PC-9 (cell line): ENCODE results near the gene CABLES2.

ENCODE experiments used
- EZH2 ChIP-seq: fragments of 200-600 bp; sonication (generic); IDR thresholded peaks from 2 replicates; pipeline ENCODE4 v1.8.0; 2017; ENCODE audit warnings: antibody characterized with exemption, low read depth
- TF ChIP-seq, protein P1 (sequence below): fragments of 200-600 bp; sonication (generic); conservative IDR thresholded peaks from 2 replicates; pipeline ENCODE4 v1.6.1; 2017; ENCODE audit warnings: mixed run types, antibody characterized with exemption, mild to moderate bottlenecking, moderate library complexity

DNA sequence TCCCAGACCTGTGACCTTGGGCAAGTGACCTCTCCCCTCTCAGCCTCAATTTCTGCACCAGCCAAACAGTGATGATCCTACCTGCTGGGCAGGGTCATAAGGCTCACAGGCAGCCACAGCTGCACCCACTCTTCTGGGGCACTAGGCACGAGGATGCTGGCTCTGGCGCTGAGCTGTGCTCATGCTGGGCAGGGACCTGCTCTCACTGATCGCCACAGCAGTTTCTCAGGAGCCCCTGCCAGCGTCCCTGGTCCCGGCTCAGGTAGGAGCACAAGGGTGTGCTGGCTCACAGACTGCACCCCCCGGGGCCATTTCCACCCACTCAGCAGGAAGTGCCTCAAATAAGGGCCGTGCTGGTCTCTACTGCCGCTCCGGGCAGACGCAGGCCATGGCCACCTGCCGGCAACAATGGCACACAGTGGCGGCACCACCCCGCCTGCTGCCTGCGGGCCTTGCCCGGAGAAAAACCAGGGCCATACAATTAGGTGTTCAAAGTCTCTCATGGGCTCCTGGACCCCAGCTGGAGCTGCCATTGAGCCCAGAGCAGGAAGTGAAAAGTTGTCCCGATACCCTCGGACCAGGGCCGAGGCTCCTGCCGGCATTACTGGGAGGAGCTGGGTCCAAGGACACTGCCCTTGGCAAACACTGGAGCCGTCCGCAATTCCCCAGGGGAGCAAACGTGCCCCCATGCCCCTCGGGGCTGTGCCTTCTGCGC is 4.6 kb upstream of the CABLES2 start:
- TF ChIP-seq, protein P1, sequence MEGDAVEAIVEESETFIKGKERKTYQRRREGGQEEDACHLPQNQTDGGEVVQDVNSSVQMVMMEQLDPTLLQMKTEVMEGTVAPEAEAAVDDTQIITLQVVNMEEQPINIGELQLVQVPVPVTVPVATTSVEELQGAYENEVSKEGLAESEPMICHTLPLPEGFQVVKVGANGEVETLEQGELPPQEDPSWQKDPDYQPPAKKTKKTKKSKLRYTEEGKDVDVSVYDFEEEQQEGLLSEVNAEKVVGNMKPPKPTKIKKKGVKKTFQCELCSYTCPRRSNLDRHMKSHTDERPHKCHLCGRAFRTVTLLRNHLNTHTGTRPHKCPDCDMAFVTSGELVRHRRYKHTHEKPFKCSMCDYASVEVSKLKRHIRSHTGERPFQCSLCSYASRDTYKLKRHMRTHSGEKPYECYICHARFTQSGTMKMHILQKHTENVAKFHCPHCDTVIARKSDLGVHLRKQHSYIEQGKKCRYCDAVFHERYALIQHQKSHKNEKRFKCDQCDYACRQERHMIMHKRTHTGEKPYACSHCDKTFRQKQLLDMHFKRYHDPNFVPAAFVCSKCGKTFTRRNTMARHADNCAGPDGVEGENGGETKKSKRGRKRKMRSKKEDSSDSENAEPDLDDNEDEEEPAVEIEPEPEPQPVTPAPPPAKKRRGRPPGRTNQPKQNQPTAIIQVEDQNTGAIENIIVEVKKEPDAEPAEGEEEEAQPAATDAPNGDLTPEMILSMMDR = no peak
- TF ChIP-seq EZH2 = no peak
